DMS153 (cell line): ENCODE results near the gene NMRAL1.

ENCODE experiments used
- DNase-seq: peaks from one replicate; lab custom pipeline; 2025; lab: John Stamatoyannopoulos, UW

Gene NMRAL1

GRCh38 chr16:4474192-4474961 lies at the start of gene NMRAL1:
TSS of gene NMRAL1 (minus strand) at chr16:4474625. CDS start at chr16:4474132, 493 bp downstream.
- peak; percentile 95 for DNase-seq

GRCh38 chr16:4523686-4524085 lies 49.3 kb upstream of the NMRAL1 start:
- no peak for DNase-seq

- DNase-seq, result no peak
These were observed 47.7 kb upstream of the NMRAL1 start for GRCh38 chr16:4522051-4522581.

- no peak for DNase-seq
These were observed 46.5 kb upstream of the NMRAL1 start for GRCh38 chr16:4520913-4521312.

GRCh38 chr16:4519274-4520058 lies 45.0 kb upstream of the NMRAL1 start:
- no peak for DNase-seq

GRCh38 chr16:4517812-4518680 lies 43.6 kb upstream of the NMRAL1 start:
- DNase-seq, result no peak

GRCh38 chr16:4515611-4516233 lies 41.3 kb upstream of the NMRAL1 start:
- no peak for DNase-seq

- DNase-seq, result no peak
These were observed 40.2 kb upstream of the NMRAL1 start for GRCh38 chr16:4514606-4515005.

- no peak for DNase-seq
These were observed 39.5 kb upstream of the NMRAL1 start for GRCh38 chr16:4513881-4514280.

GRCh38 chr16:4513086-4513860 lies 38.8 kb upstream of the NMRAL1 start:
- DNase-seq, result no peak

GRCh38 chr16:4512473-4512872 lies 38.0 kb upstream of the NMRAL1 start:
- no peak for DNase-seq

GRCh38 chr16:4511441-4512082 lies 37.1 kb upstream of the NMRAL1 start:
- DNase-seq, result peak; percentile 7

- DNase-seq, result no peak
These were observed 36.5 kb upstream of the NMRAL1 start for GRCh38 chr16:4510747-4511426.

- DNase-seq, result no peak
These were observed 35.7 kb upstream of the NMRAL1 start for GRCh38 chr16:4510131-4510530.

GRCh38 chr16:4509420-4509819 lies 35.0 kb upstream of the NMRAL1 start:
- no peak for DNase-seq

- DNase-seq, result no peak
These were observed 34.4 kb upstream of the NMRAL1 start for GRCh38 chr16:4508806-4509205.

- DNase-seq, result no peak
These were observed 33.3 kb upstream of the NMRAL1 start for GRCh38 chr16:4507588-4508345.

GRCh38 chr16:4506450-4506849 lies 32.0 kb upstream of the NMRAL1 start:
- peak; percentile 5 for DNase-seq
